H9 (cell line): ENCODE data around the gene SLC16A2. TPM values are rescaled to one million over a fixed set of nuclear protein-coding genes. Genes with fewer than 3 reads are reported as not detected.

Source experiments
- DNase-seq: peaks from one replicate; pipeline ENCODE4 v3.0.0-alpha.2; 2017
- H2AFZ ChIP-seq: one replicate; pipeline ENCODE4 v1.6.1; 2013; ENCODE audit warnings: mild to moderate bottlenecking, low read length, control low read depth, moderate library complexity
- H2AK5ac ChIP-seq: 2 replicates; pipeline ENCODE4 v1.6.1; 2013; ENCODE audit warnings: low read length, control low read depth, mixed read lengths; ENCODE audit not compliant: insufficient read length
- H2BK120ac ChIP-seq: one replicate; pipeline ENCODE4 v1.6.1; 2013; ENCODE audit warnings: low read depth, mild to moderate bottlenecking, low read length, control low read depth, inconsistent platforms; ENCODE audit not compliant: poor library complexity, severe bottlenecking
- H2BK12ac ChIP-seq: 2 replicates; pipeline ENCODE4 v1.6.1; 2013; ENCODE audit warnings: low read length, control low read depth, mixed read lengths, low read depth; ENCODE audit not compliant: insufficient read length
- H2BK15ac ChIP-seq: 2 replicates; pipeline ENCODE4 v1.6.1; 2013; ENCODE audit warnings: low read depth, low read length, control low read depth
- H2BK20ac ChIP-seq: one replicate; pipeline ENCODE4 v1.6.1; 2013; ENCODE audit warnings: low read depth, mild to moderate bottlenecking, low read length, control low read depth, inconsistent platforms; ENCODE audit not compliant: poor library complexity, severe bottlenecking
- H2BK5ac ChIP-seq: 2 replicates; pipeline ENCODE4 v1.6.1; 2013; ENCODE audit warnings: low read length, control low read depth, mixed read lengths; ENCODE audit not compliant: insufficient read length
- H3K14ac ChIP-seq: 2 replicates; pipeline ENCODE4 v1.6.1; 2013; ENCODE audit warnings: low read length, control low read depth; ENCODE audit not compliant: insufficient read depth
- H3K18ac ChIP-seq: 2 replicates; pipeline ENCODE4 v1.6.1; 2013; ENCODE audit warnings: low read depth, mild to moderate bottlenecking, mixed read lengths, low read length, control low read depth; ENCODE audit not compliant: insufficient read length
- H3K23ac ChIP-seq: 2 replicates; pipeline ENCODE4 v1.6.1; 2013; ENCODE audit warnings: low read length, control low read depth, mixed read lengths, low read depth; ENCODE audit not compliant: insufficient read length
- H3K23me2 ChIP-seq: 2 replicates; pipeline ENCODE4 v1.6.1; 2013; ENCODE audit warnings: low read depth, mild to moderate bottlenecking, mixed read lengths, low read length, control low read depth; ENCODE audit not compliant: insufficient read length, poor library complexity, severe bottlenecking
- H3K27ac ChIP-seq: 2 replicates; pipeline ENCODE4 v1.5.1; 2013; ENCODE audit warnings: low read length, control low read depth, mixed read lengths, low read depth; ENCODE audit not compliant: insufficient read length
- H3K27me3 ChIP-seq: 2 replicates; pipeline ENCODE4 v1.6.1; 2013; ENCODE audit warnings: low read length, control low read depth, inconsistent platforms; ENCODE audit not compliant: insufficient read depth
- H3K4ac ChIP-seq: 2 replicates; pipeline ENCODE4 v1.6.1; 2013; ENCODE audit warnings: low read depth, mild to moderate bottlenecking, control low read depth, inconsistent platforms, low read length, moderate library complexity
- H3K4me1 ChIP-seq: 2 replicates; pipeline ENCODE4 v1.6.1; 2013; ENCODE audit warnings: low read length, control low read depth, inconsistent platforms; ENCODE audit not compliant: insufficient read depth
- H3K4me2 ChIP-seq: 2 replicates; pipeline ENCODE4 v1.6.1; 2013; ENCODE audit warnings: low read length, control low read depth, mixed read lengths; ENCODE audit not compliant: insufficient read length, insufficient read depth
- H3K56ac ChIP-seq: 2 replicates; pipeline ENCODE4 v1.6.1; 2013; ENCODE audit warnings: low read depth, mild to moderate bottlenecking, mixed read lengths, low read length, control low read depth; ENCODE audit not compliant: insufficient read length
- H3K79me1 ChIP-seq: 2 replicates; pipeline ENCODE4 v1.6.1; 2013; ENCODE audit warnings: low read depth, mild to moderate bottlenecking, moderate library complexity, low read length, control low read depth, inconsistent platforms; ENCODE audit not compliant: insufficient read depth, poor library complexity, severe bottlenecking
- H3K79me2 ChIP-seq: 2 replicates; pipeline ENCODE4 v1.6.1; 2013; ENCODE audit warnings: low read length, control low read depth, inconsistent platforms; ENCODE audit not compliant: insufficient read depth
- H3K9ac ChIP-seq: 2 replicates; pipeline ENCODE4 v1.6.1; 2013; ENCODE audit warnings: low read length, control low read depth, mixed read lengths; ENCODE audit not compliant: insufficient read length; ENCODE audit errors: extremely low read depth
- H3K9me3 ChIP-seq: one replicate; pipeline ENCODE4 v1.6.1; 2013; ENCODE audit warnings: low read depth, low read length, inconsistent platforms; ENCODE audit not compliant: control insufficient read depth
- H3T11ph ChIP-seq: one replicate; pipeline ENCODE4 v1.6.1; 2013; ENCODE audit warnings: mild to moderate bottlenecking, low read length, control low read depth, inconsistent platforms
- H4K20me1 ChIP-seq: one replicate; pipeline ENCODE4 v1.6.1; 2013; ENCODE audit not compliant: control insufficient read depth, insufficient read length, insufficient read depth
- H4K5ac ChIP-seq: 2 replicates; pipeline ENCODE4 v1.6.1; 2013; ENCODE audit warnings: low read depth, mild to moderate bottlenecking, mixed read lengths, low read length, control low read depth; ENCODE audit not compliant: insufficient read length
- H4K8ac ChIP-seq: replicated peaks from 2 replicates; pipeline ENCODE4 v1.6.1; 2013; ENCODE audit warnings: low read length, control low read depth, mixed read lengths, low read depth; ENCODE audit not compliant: insufficient read length
- H4K91ac ChIP-seq: 2 replicates; pipeline ENCODE4 v1.6.1; 2013; ENCODE audit warnings: low read depth, mild to moderate bottlenecking, moderate library complexity, mixed read lengths, low read length, control low read depth; ENCODE audit not compliant: insufficient read length
- H3K27ac Mint-ChIP-seq, 3 experiments: 2 replicates in 2 of 3; 3 replicates in 1 of 3; pipeline ENCODE4 v1.8.0; 2020 to 2021; ENCODE audit warnings: mixed read lengths in 3 of 3, mild to moderate bottlenecking in 1 of 3, moderate library complexity in 1 of 3
- H3K27me3 Mint-ChIP-seq: 2 replicates; pipeline ENCODE4 v1.8.0; 2021; ENCODE audit warnings: low read depth, mild to moderate bottlenecking, moderate library complexity, mixed read lengths
- H3K36me3 Mint-ChIP-seq, 3 experiments: 2 replicates in 2 of 3; 3 replicates in 1 of 3; pipeline ENCODE4 v1.8.0; 2020 to 2021; ENCODE audit warnings: low read depth in 3 of 3, mixed read lengths in 3 of 3; ENCODE audit not compliant: insufficient read depth in 1 of 3
- H3K4me1 Mint-ChIP-seq, 2 experiments: 2 replicates each; pipeline ENCODE4 v1.8.0; 2020; ENCODE audit warnings: mixed read lengths in 2 of 2
- H3K4me3 Mint-ChIP-seq, 2 experiments: 2 replicates in 1 of 2; 3 replicates in 1 of 2; pipeline ENCODE4 v1.8.0; 2020 to 2021; ENCODE audit warnings: mild to moderate bottlenecking in 2 of 2, mixed read lengths in 2 of 2, moderate library complexity in 1 of 2
- H3K9me3 Mint-ChIP-seq, 2 experiments: 2 replicates in 1 of 2; 3 replicates in 1 of 2; pipeline ENCODE4 v1.8.0; 2020; ENCODE audit warnings: mild to moderate bottlenecking in 2 of 2, mixed read lengths in 2 of 2, moderate library complexity in 1 of 2
- CTCF ChIP-seq: fragments of 200-600 bp; sonication (generic); conservative IDR thresholded peaks from 3 replicates; pipeline ENCODE4 v1.8.0; 2021; ENCODE audit warnings: antibody characterized with exemption, mild to moderate bottlenecking
- WGBS: extraction: QIAGEN DNeasy Blood & Tissue Kit; methylation state at CpG from one replicate; pipeline ENCODE4 v1.1.7; 2013; ENCODE audit warnings: missing lambda C conversion rate, low lambda C conversion rate, mixed read lengths; ENCODE audit not compliant: insufficient read length; ENCODE audit errors: extremely low coverage; 5-methylcytosine and 5-hydroxymethylcytosine counted together
- total RNA-seq: library from RNA; stranded (reverse); gene quantifications from 2 replicates; pipeline ENCODE4 v1.2.1, GENCODE V29; 2021

SLC16A2 gene
- total RNA-seq, 1 experiment from 2014 or later = 17.1 TPM

DNA sequence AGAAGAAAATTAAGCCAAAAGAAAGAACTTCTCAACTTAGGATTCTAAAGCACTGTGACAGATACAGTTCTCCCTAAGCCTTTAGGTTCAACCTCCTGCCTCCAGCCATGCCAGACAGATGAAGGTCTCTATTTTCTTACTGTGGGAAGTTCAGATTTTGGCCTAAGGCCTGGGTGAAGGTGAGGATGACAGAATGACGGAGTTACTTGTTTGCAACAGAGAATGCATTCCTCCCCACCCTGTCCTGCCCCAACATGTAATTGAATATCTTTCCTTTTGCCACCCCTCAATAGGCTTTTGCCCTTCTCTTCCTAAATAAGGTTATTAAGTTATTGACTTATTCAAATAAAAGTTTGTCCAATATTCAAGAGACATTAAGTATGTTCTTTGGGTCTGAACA is 25.6 kb downstream of the SLC16A2 start:
- no peak overlapping the region for H3K23ac ChIP-seq
- no peaks in the 10 kb centered on the region for H3K79me2 ChIP-seq
- H3K4me2 ChIP-seq = no peak overlapping the region
- H2AK5ac ChIP-seq = no peak overlapping the region
- no CpG with 5 or more reads among the region's 1 CpG for WGBS
- H3K18ac ChIP-seq = no peak overlapping the region
- no peak overlapping the region for H3K27ac ChIP-seq
- no peak overlapping the region for H3T11ph ChIP-seq
- H3K56ac ChIP-seq = no peak overlapping the region
- no peaks in the 10 kb centered on the region for H3K4me1 ChIP-seq
- Mint-ChIP-seq H3K27ac (no peak overlapping the region), H3K4me3 (no peak overlapping the region), H3K4me1 (peaks cover 2% of the 10 kb centered on the region in 2 experiments; a peak in 1 of 4 replicates), H3K27me3 (no peaks in the 10 kb centered on the region), H3K36me3 (no peaks in the 10 kb centered on the region), H3K9me3 (peaks cover 11 to 22% of the 10 kb centered on the region in 2 experiments)
- no peak overlapping the region for H2BK5ac ChIP-seq
- no peak overlapping the region for H4K8ac ChIP-seq
- H2BK120ac ChIP-seq = no peak overlapping the region
- no peak overlapping the region for H2BK12ac ChIP-seq
- H3K9me3 ChIP-seq = no peaks in the 10 kb centered on the region
- H3K27me3 ChIP-seq = no peaks in the 10 kb centered on the region
- H2BK15ac ChIP-seq = no peak overlapping the region
- no peaks in the 10 kb centered on the region for H3K23me2 ChIP-seq
- H3K4ac ChIP-seq = no peak overlapping the region
- no peak overlapping the region for H3K14ac ChIP-seq
- no peak overlapping the region for H3K9ac ChIP-seq
- H4K20me1 ChIP-seq = no peaks in the 10 kb centered on the region
- no peak for TF ChIP-seq CTCF
- H4K5ac ChIP-seq = no peak overlapping the region
- DNase-seq = no peak
- H4K91ac ChIP-seq = no peak overlapping the region
- no peak overlapping the region for H2AFZ ChIP-seq
- no peak overlapping the region for H2BK20ac ChIP-seq
- H3K79me1 ChIP-seq = no peaks in the 10 kb centered on the region
